Amygdala (tissue), 56 donors: ENCODE data around the gene XRCC2.

ENCODE experiments used
- DNase-seq, 56 donors: peaks; one replicate each; lab custom pipeline; 2025; lab: John Stamatoyannopoulos, UW

XRCC2 gene

GRCh38 chr7:152619027-152619739 is 56.8 kb downstream of the XRCC2 start:
- no peak for DNase-seq

GRCh38 chr7:152618427-152618826 is 57.5 kb downstream of the XRCC2 start:
- no peak for DNase-seq

- no peak for DNase-seq
Observed at GRCh38 chr7:152617056-152617455, 58.9 kb downstream of the XRCC2 start.

GRCh38 chr7:152615031-152615741 is 60.8 kb downstream of the XRCC2 start:
- peak in 51 of 56 donors; percentile 3 to 77 (median 38) for DNase-seq

GRCh38 chr7:152608656-152609055 is 67.3 kb downstream of the XRCC2 start:
- DNase-seq = no peak

- no peak for DNase-seq
Observed at GRCh38 chr7:152608208-152608607, 67.7 kb downstream of the XRCC2 start.

GRCh38 chr7:152607007-152607406 is 68.9 kb downstream of the XRCC2 start:
- DNase-seq = no peak

- DNase-seq = no peak
Observed at GRCh38 chr7:152602962-152603361, 73.0 kb downstream of the XRCC2 start.

- no peak for DNase-seq
Observed at GRCh38 chr7:152601305-152601798, 74.6 kb downstream of the XRCC2 start.

- no peak for DNase-seq
Observed at GRCh38 chr7:152600266-152600665, 75.7 kb downstream of the XRCC2 start.

GRCh38 chr7:152597507-152597906 is 78.4 kb downstream of the XRCC2 start:
- no peak for DNase-seq

- no peak for DNase-seq
Observed at GRCh38 chr7:152596824-152597223, 79.1 kb downstream of the XRCC2 start.
